Upper lobe of right lung (tissue), 1 donor: Measurements from ENCODE around the gene ZNF277. TPM values are rescaled to one million over a fixed set of nuclear protein-coding genes. Genes with fewer than 3 reads are reported as not detected.

Experiments used
- ATAC-seq: fragments of 200-7000 bp; cut with Tn5 transposase; one replicate; pipeline ENCODE4 v1.9.1; 2020; ENCODE audit warnings: mild to moderate bottlenecking, moderate library complexity
- DNase-seq: peaks from one replicate; pipeline ENCODE4 v3.0.0-alpha.2; 2020
- H3K27ac ChIP-seq: fragments of 200-600 bp; one replicate; pipeline ENCODE4 v1.8.0; 2022
- H3K27me3 ChIP-seq: fragments of 200-600 bp; one replicate; pipeline ENCODE4 v1.8.0; 2022; ENCODE audit warnings: mild to moderate bottlenecking
- H3K36me3 ChIP-seq: fragments of 200-600 bp; one replicate; pipeline ENCODE4 v1.8.0; 2022
- H3K4me1 ChIP-seq: fragments of 200-600 bp; one replicate; pipeline ENCODE4 v1.8.0; 2022
- H3K4me3 ChIP-seq: fragments of 200-600 bp; one replicate; pipeline ENCODE4 v1.8.0; 2022; ENCODE audit warnings: mild to moderate bottlenecking
- H3K9me3 ChIP-seq: fragments of 200-600 bp; one replicate; pipeline ENCODE4 v1.8.0; 2022
- intact Hi-C: fragments of 100-400 bp; cut with DNase I; formaldehyde crosslinking; loops from one replicate; pipeline ENCODE4 v1.11.0; 2022
- total RNA-seq: library from RNA; stranded (reverse); fragmentation: NEBNext Ultra II Directional; extraction: Animal tissue kit (Norgen Biotek cat#: 25700); gene quantifications from one replicate; pipeline ENCODE4 v1.2.1, GENCODE V29; 2021
- TF ChIP-seq, protein P1 (sequence below): fragments of 200-600 bp; IDR thresholded peaks from one replicate; pipeline ENCODE4 v1.8.0; 2022; ENCODE audit warnings: antibody characterized with exemption
- donor health status: DM: no; HTN: yes; CAD: no; lungs with severe emphysema.

Gene ZNF277
- total RNA-seq, 1 donor from 2014 or later: 31.0 TPM

GRCh38 chr7:112327566-112327965 is 121.1 kb downstream of the ZNF277 start:
- ATAC-seq (no peak), DNase-seq (no peak)
- Histone ChIP-seq H3K9me3 (no peaks in the 10 kb centered on the region), H3K4me1 (no peaks in the 10 kb centered on the region), H3K27ac (no peak overlapping the region), H3K27me3 (no peaks in the 10 kb centered on the region), H3K4me3 (no peak overlapping the region), H3K36me3 (peaks cover 28% of the 10 kb centered on the region)
- intact Hi-C loops: no loop called here
- TF ChIP-seq, protein P1, sequence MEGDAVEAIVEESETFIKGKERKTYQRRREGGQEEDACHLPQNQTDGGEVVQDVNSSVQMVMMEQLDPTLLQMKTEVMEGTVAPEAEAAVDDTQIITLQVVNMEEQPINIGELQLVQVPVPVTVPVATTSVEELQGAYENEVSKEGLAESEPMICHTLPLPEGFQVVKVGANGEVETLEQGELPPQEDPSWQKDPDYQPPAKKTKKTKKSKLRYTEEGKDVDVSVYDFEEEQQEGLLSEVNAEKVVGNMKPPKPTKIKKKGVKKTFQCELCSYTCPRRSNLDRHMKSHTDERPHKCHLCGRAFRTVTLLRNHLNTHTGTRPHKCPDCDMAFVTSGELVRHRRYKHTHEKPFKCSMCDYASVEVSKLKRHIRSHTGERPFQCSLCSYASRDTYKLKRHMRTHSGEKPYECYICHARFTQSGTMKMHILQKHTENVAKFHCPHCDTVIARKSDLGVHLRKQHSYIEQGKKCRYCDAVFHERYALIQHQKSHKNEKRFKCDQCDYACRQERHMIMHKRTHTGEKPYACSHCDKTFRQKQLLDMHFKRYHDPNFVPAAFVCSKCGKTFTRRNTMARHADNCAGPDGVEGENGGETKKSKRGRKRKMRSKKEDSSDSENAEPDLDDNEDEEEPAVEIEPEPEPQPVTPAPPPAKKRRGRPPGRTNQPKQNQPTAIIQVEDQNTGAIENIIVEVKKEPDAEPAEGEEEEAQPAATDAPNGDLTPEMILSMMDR: no peak

DNA sequence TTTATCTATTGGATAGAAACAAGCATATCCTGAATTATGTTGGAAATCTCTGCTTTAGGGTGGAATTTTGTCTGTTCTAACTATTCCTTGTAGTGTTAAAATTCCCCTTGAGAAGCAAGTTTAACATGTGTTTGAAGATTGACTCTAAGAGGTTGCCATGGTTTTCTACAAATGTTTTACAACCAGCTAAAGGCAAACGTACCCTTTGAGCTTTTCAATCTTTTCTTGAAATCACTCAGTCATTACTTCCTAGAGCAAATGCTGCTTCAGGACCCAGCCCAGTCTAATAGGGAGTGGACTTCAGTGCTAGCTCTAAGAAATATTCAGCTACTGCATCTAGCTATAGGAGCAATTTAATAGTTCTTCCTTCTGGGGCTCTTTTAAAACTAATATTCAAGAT is 125.0 kb downstream of the ZNF277 start:
- no peak for DNase-seq
- H3K4me1 ChIP-seq: no peaks in the 10 kb centered on the region
- H3K36me3 ChIP-seq: peaks cover 44% of the 10 kb centered on the region
- intact Hi-C loops: no loop called here
- H3K27ac ChIP-seq: no peak overlapping the region
- TF ChIP-seq, protein P1: no peak
- no peak for ATAC-seq
- no peak overlapping the region for H3K4me3 ChIP-seq
- H3K27me3 ChIP-seq: no peaks in the 10 kb centered on the region
- H3K9me3 ChIP-seq: no peaks in the 10 kb centered on the region

- no peak for ATAC-seq
- Histone ChIP-seq H3K4me1 (no peaks in the 10 kb centered on the region), H3K27me3 (no peaks in the 10 kb centered on the region), H3K36me3 (peaks cover 37% of the 10 kb centered on the region), H3K4me3 (no peak overlapping the region), H3K27ac (no peak overlapping the region), H3K9me3 (no peaks in the 10 kb centered on the region)
- intact Hi-C loops: no loop called here
- DNase-seq: no peak
- TF ChIP-seq, protein P1: no peak
Observed at GRCh38 chr7:112334366-112334765, 127.9 kb downstream of the ZNF277 start.

GRCh38 chr7:112336261-112336660 is 129.8 kb downstream of the ZNF277 start:
- Histone ChIP-seq H3K4me3 (no peak overlapping the region), H3K27ac (no peak overlapping the region), H3K27me3 (no peaks in the 10 kb centered on the region), H3K9me3 (no peaks in the 10 kb centered on the region), H3K4me1 (no peaks in the 10 kb centered on the region), H3K36me3 (peaks cover 48% of the 10 kb centered on the region)
- ATAC-seq: no peak
- TF ChIP-seq, protein P1: no peak
- intact Hi-C loops: no loop called here
- no peak for DNase-seq

DNA sequence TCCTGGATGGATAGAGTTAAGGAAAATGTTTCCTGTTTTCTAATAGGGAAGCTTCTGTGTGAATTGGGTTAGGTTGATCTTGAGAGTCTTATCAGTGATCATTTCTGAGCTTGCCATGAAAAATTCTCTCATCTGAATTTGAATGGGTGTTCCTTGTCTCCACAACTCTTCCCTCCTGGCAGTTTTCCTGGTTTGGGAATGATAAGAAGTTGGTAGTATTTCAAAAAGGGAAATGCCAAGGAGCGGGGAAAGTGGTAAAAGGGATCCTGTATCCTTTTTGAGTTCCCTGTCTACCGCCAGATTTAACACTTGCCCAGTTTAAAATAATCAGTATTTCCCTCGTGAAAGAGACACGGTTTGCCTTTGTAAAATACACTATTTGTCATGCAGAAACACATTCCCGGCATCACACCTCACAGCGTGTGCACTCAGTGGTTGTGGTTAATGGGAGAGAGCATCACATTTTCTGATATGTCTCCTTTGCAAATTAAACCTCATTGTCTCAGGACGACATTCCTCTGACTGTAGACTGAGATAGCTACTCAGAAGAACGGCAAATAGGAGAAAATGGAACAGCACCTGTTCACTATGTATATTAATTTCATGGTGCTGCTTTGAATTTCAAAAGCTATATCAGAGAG is 130.6 kb downstream of the ZNF277 start:
- intact Hi-C loops: no loop called here
- no peak overlapping the region for H3K27ac ChIP-seq
- DNase-seq (no peak), ATAC-seq (no peak)
- H3K27me3 ChIP-seq: no peaks in the 10 kb centered on the region
- H3K4me1 ChIP-seq: no peaks in the 10 kb centered on the region
- TF ChIP-seq, protein P1: no peak
- H3K4me3 ChIP-seq: no peak overlapping the region
- peaks cover 56% of the 10 kb centered on the region for H3K36me3 ChIP-seq
- no peaks in the 10 kb centered on the region for H3K9me3 ChIP-seq

DNA sequence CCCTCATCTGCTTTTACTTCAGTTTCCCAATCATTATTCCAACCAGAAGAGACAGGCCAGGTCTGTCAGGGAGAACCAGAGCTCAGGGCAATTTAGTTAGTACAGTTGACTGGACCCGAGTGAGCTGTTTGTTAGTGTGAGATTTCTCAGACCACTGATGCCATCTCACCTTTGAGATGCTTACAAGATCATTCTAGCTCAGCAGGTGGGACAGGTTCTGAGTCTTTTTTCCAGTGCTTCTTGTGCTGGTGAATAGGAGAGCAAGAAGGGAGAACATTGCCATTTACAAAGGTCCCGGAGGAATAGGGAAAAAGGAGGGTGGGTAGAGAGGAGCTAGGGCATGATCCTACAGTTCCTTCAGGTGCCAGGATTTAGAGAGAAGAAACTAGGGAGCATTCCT is 131.4 kb downstream of the ZNF277 start:
- TF ChIP-seq, protein P1: no peak
- Histone ChIP-seq H3K36me3 (peaks cover 64% of the 10 kb centered on the region), H3K9me3 (no peaks in the 10 kb centered on the region), H3K4me3 (no peak overlapping the region), H3K27me3 (no peaks in the 10 kb centered on the region), H3K4me1 (no peaks in the 10 kb centered on the region), H3K27ac (no peak overlapping the region)
- DNase-seq (no peak), ATAC-seq (no peak)
- intact Hi-C loops: no loop called here
